Ascending aorta (tissue), 2 donors: ENCODE results near the gene MAML3. TPM values are rescaled to one million over a fixed set of nuclear protein-coding genes. Genes with fewer than 3 reads are reported as not detected.

Source experiments
- DNase-seq, 2 donors: peaks; one replicate each; pipeline ENCODE4 v3.0.0-alpha.2; 2019; ENCODE audit warnings: low spot score in 2 of 2
- H3K27ac ChIP-seq, 2 donors: fragments of 200-600 bp; sonication (generic); one replicate each; pipeline ENCODE4 v1.5.1; 2016 to 2017; ENCODE audit warnings: mild to moderate bottlenecking in 1 of 2
- H3K27me3 ChIP-seq: fragments of 200-600 bp; sonication (generic); one replicate; pipeline ENCODE4 v1.5.1; 2017
- H3K36me3 ChIP-seq, 2 donors: fragments of 200-600 bp; sonication (generic); one replicate each; pipeline ENCODE4 v1.5.1; 2016
- H3K4me1 ChIP-seq, 2 donors: fragments of 200-600 bp; sonication (generic); one replicate each; pipeline ENCODE4 v1.5.1; 2016 to 2017; ENCODE audit warnings: mild to moderate bottlenecking in 1 of 2
- H3K4me3 ChIP-seq, 2 donors: fragments of 200-600 bp; sonication (generic); one replicate each; pipeline ENCODE4 v1.5.1; 2016 to 2017; ENCODE audit warnings: mild to moderate bottlenecking in 1 of 2
- H3K9me3 ChIP-seq, 2 donors: fragments of 200-600 bp; sonication (generic); one replicate each; pipeline ENCODE4 v1.5.1; 2016
- CTCF ChIP-seq, 3 experiments: fragments of 200-600 bp in 2 of 3; fragments of 450-650 bp in 1 of 3; sonication (generic) in 2 of 3; IDR thresholded peaks; one replicate each; pipeline ENCODE4 v1.5.1; 2016 to 2019; ENCODE audit warnings: antibody characterized with exemption in 3 of 3, mild to moderate bottlenecking in 1 of 3, moderate library complexity in 1 of 3
- intact Hi-C: fragments of 100-400 bp; cut with DNase I; formaldehyde crosslinking; loops from one replicate; pipeline ENCODE4 v1.15.1; 2023
- total RNA-seq: library from RNA; depleted of rRNA; stranded (reverse); fragments of >200 nt; gene quantifications from one replicate; pipeline ENCODE4 v1.1.0, GENCODE V29; 2016

The MAML3 gene
- total RNA-seq, 1 donor from 2014 or later: 4.7 TPM

- Histone ChIP-seq H3K4me1 (peaks cover 7 to 30% of the 10 kb centered on the region in 2 donors), H3K27me3 (no peaks in the 10 kb centered on the region), H3K9me3 (no peaks in the 10 kb centered on the region), H3K27ac (peak overlapping the region; percentile 53 to 62), H3K4me3 (no peak overlapping the region), H3K36me3 (no peaks in the 10 kb centered on the region)
- no peak for DNase-seq
- intact Hi-C loops: no loop called here
- no peak for TF ChIP-seq CTCF (IDR thresholded peaks at IDR 0.05)
These were observed 167.9 kb downstream of the MAML3 start for GRCh38 chr4:139986106-139986505.

GRCh38 chr4:139985401-139985800 lies 168.6 kb downstream of the MAML3 start:
- H3K4me3 ChIP-seq: no peak overlapping the region
- H3K36me3 ChIP-seq: no peaks in the 10 kb centered on the region
- no peaks in the 10 kb centered on the region for H3K27me3 ChIP-seq
- intact Hi-C loops: loop anchor here (2.0 kb wide), 1 partner anchor 19 kb away; no protein-coding TSS in a partner anchor
- TF ChIP-seq CTCF (IDR thresholded peaks at IDR 0.05): no peak
- H3K27ac ChIP-seq: peak overlapping the region; percentile 53 to 62
- H3K4me1 ChIP-seq: peaks cover 7 to 33% of the 10 kb centered on the region in 2 donors
- H3K9me3 ChIP-seq: no peaks in the 10 kb centered on the region
- no peak for DNase-seq

GRCh38 chr4:139984471-139984870 lies 169.5 kb downstream of the MAML3 start:
- no peaks in the 10 kb centered on the region for H3K9me3 ChIP-seq
- no peaks in the 10 kb centered on the region for H3K36me3 ChIP-seq
- H3K4me3 ChIP-seq: no peak overlapping the region
- intact Hi-C loops: loop anchor here (2.0 kb wide), 1 partner anchor 18 kb away; no protein-coding TSS in a partner anchor
- no peaks in the 10 kb centered on the region for H3K27me3 ChIP-seq
- no peak for TF ChIP-seq CTCF (IDR thresholded peaks at IDR 0.05)
- peaks cover 7 to 33% of the 10 kb centered on the region in 2 donors for H3K4me1 ChIP-seq
- no peak for DNase-seq
- H3K27ac ChIP-seq: peak overlapping the region; percentile 53 to 62

GRCh38 chr4:139978692-139979091 lies 175.3 kb downstream of the MAML3 start:
- DNase-seq: no peak
- Histone ChIP-seq H3K4me1 (peaks cover 4 to 21% of the 10 kb centered on the region in 2 donors), H3K4me3 (no peak overlapping the region), H3K9me3 (no peaks in the 10 kb centered on the region), H3K36me3 (no peaks in the 10 kb centered on the region), H3K27me3 (no peaks in the 10 kb centered on the region), H3K27ac (no peak overlapping the region)
- intact Hi-C loops: no loop called here
- TF ChIP-seq CTCF (IDR thresholded peaks at IDR 0.05): no peak

- intact Hi-C loops: no loop called here
- Histone ChIP-seq H3K4me3 (no peak overlapping the region), H3K27ac (peak overlapping the region; percentile 77 to 91), H3K36me3 (no peaks in the 10 kb centered on the region), H3K9me3 (no peaks in the 10 kb centered on the region), H3K4me1 (peaks cover 7 to 23% of the 10 kb centered on the region in 2 donors), H3K27me3 (no peaks in the 10 kb centered on the region)
- TF ChIP-seq CTCF (IDR thresholded peaks at IDR 0.05): no peak
- DNase-seq: no peak
These were observed 176.0 kb downstream of the MAML3 start for GRCh38 chr4:139977838-139978609.
